ENCODE data around the gene SNAPC2. TPM values are rescaled to one million over a fixed set of nuclear protein-coding genes. Genes with fewer than 3 reads are reported as not detected.
A peak's percentile ranks its signal among the peaks of the same experiment; 100 is the strongest.
"Not testable (repeated sequence)": the region's sequence is repeated elsewhere in the genome, so short reads cannot be mapped to it uniquely, and the experiment has no call there.

Gene SNAPC2
- total RNA-seq, 1 donor from 2014 or later, result 15.2 TPM

DNA sequence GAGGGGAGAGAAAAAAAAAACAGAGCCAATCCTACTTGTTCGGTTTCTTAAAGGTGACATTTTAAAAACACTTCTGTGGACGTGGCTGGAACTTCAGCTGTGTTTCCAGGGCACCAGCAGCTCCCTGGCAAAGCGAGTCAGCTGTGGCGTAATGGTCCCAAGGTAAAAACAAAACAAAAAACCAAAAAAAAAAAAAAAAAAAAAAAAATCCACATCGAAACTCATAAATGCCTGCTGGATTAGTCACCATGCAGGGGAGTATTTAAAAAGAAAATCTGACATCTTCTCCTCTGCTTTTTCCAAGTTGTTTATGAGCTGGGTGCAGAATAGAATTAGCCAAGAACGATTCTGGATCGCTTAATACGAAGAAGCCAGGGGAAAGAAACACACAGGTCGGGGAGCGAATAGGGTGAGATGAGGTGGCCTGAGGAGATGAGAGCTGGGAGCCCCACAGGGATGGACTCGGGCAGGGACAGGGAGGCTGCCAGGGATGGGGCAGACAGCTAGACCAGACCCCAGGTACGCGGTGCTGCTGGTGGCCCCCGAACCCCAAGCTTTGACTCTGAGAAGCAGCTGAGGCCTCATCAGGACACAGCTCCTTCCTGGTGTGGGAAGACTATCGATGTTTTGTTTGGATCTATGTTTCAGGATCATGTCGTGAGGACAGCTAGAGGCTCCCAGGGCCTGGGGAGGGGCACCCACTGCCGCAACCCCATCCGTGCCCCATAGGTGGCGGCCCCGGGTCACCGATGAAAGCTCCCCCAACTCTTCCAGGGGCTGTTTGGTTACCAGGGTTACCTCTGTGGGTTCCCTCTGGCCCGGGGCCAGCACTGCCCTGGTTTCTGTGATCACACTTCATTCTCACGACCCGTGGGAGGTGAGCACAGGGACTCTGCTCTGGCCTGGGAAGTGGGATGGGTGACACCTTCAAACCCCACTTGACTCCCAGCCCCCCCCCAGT is 8.9 kb downstream of the SNAPC2 start:
- no peaks in the 10 kb centered on the region for H3K79me2 ChIP-seq (ENCODE audit: insufficient read depth, low read length)
- FAIRE-seq (no peak), DNase-seq (ENCODE audit: low read depth) (peak; percentile 76)
- Mint-ChIP-seq H3K36me3 (ENCODE audit: low read depth, unreplicated experiment) (peaks cover 7% of the 10 kb centered on the region), H3K4me3 (ENCODE audit: unreplicated experiment) (peak overlapping the region; percentile 78), H3K27me3 (ENCODE audit: low read depth, unreplicated experiment) (no peaks in the 10 kb centered on the region), H3K27ac (ENCODE audit: unreplicated experiment) (peak overlapping the region; percentile 95), H3K4me1 (ENCODE audit: low read depth, unreplicated experiment) (peaks cover 16% of the 10 kb centered on the region), H3K9me3 (ENCODE audit: unreplicated experiment) (no peaks in the 10 kb centered on the region)
- no peaks in the 10 kb centered on the region for H3K27me3 ChIP-seq (ENCODE audit: insufficient read depth, low read length)
- H3K36me3 ChIP-seq (ENCODE audit: insufficient read depth, low read length), result peaks cover 4% of the 10 kb centered on the region
- peaks cover 32% of the 10 kb centered on the region for H3K4me1 ChIP-seq (ENCODE audit: insufficient read depth, low read length)
- peaks cover 13% of the 10 kb centered on the region for H4K20me1 ChIP-seq (ENCODE audit: insufficient read depth, low read length)
- H3K9ac ChIP-seq (ENCODE audit: low read length), result peak overlapping the region; percentile 76
- TF ChIP-seq EZH2 (IDR thresholded peaks at IDR 0.05; ENCODE audit: insufficient read depth, low read length), result no peak
- TF ChIP-seq, protein P1, sequence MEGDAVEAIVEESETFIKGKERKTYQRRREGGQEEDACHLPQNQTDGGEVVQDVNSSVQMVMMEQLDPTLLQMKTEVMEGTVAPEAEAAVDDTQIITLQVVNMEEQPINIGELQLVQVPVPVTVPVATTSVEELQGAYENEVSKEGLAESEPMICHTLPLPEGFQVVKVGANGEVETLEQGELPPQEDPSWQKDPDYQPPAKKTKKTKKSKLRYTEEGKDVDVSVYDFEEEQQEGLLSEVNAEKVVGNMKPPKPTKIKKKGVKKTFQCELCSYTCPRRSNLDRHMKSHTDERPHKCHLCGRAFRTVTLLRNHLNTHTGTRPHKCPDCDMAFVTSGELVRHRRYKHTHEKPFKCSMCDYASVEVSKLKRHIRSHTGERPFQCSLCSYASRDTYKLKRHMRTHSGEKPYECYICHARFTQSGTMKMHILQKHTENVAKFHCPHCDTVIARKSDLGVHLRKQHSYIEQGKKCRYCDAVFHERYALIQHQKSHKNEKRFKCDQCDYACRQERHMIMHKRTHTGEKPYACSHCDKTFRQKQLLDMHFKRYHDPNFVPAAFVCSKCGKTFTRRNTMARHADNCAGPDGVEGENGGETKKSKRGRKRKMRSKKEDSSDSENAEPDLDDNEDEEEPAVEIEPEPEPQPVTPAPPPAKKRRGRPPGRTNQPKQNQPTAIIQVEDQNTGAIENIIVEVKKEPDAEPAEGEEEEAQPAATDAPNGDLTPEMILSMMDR (IDR thresholded peaks at IDR 0.05; ENCODE audit: insufficient read depth, low read depth, low read length), result peak; percentile 34
- no peak overlapping the region for H2AFZ ChIP-seq (ENCODE audit: low read depth, low read length)
- peak overlapping the region; percentile 23 for H3K4me3 ChIP-seq (ENCODE audit: insufficient read depth, low read depth, low read length)
- H3K9me3 ChIP-seq (ENCODE audit: insufficient read depth, low read depth, low read length), result no peaks in the 10 kb centered on the region
- H3K27ac ChIP-seq (ENCODE audit: low read depth, low read length), result peak overlapping the region; percentile 87
- peak overlapping the region; percentile 71 for H3K4me2 ChIP-seq (ENCODE audit: low read length)

DNA sequence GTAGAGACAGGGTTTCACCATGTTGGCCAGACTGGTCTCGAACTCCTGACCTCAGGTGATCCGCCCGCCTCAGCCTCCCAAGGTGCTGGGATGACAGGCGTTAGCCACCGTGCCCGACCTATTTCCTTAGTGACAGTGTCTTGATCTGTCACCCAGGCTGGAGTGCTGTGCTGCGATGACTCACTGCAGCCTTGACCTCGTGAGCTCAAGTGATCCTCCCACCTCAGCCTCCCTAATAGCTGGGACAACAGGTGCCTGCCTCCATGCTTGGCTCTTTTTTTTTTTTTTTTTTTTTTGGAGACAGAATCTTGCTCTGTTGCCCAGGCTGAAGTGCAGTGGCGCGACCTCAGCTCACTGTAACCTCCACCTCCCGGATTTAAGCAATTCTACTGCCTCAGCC is 9.9 kb downstream of the SNAPC2 start:
- not testable (repeated sequence) for H3K27ac ChIP-seq (ENCODE audit: low read depth, low read length); DNase-seq (ENCODE audit: low read depth); H3K36me3 ChIP-seq (ENCODE audit: insufficient read depth, low read length); H3K27me3 ChIP-seq (ENCODE audit: insufficient read depth, low read length); H3K9ac ChIP-seq (ENCODE audit: low read length); H3K9me3 Mint-ChIP-seq (ENCODE audit: unreplicated experiment); FAIRE-seq; H3K4me3 ChIP-seq (ENCODE audit: insufficient read depth, low read depth, low read length); H3K9me3 ChIP-seq (ENCODE audit: insufficient read depth, low read depth, low read length); H3K79me2 ChIP-seq (ENCODE audit: insufficient read depth, low read length); H3K36me3 Mint-ChIP-seq (ENCODE audit: low read depth, unreplicated experiment); H2AFZ ChIP-seq (ENCODE audit: low read depth, low read length); H3K4me2 ChIP-seq (ENCODE audit: low read length); H3K27me3 Mint-ChIP-seq (ENCODE audit: low read depth, unreplicated experiment)
- Histone ChIP-seq H3K4me1 (ENCODE audit: insufficient read depth, low read length) (peaks cover 32% of the 10 kb centered on the region), H4K20me1 (ENCODE audit: insufficient read depth, low read length) (peaks cover 13% of the 10 kb centered on the region)
- Mint-ChIP-seq H3K4me1 (ENCODE audit: low read depth, unreplicated experiment) (peaks cover 15% of the 10 kb centered on the region), H3K27ac (ENCODE audit: unreplicated experiment) (peak overlapping the region; percentile 91), H3K4me3 (ENCODE audit: unreplicated experiment) (peak overlapping the region; percentile 45)

DNA sequence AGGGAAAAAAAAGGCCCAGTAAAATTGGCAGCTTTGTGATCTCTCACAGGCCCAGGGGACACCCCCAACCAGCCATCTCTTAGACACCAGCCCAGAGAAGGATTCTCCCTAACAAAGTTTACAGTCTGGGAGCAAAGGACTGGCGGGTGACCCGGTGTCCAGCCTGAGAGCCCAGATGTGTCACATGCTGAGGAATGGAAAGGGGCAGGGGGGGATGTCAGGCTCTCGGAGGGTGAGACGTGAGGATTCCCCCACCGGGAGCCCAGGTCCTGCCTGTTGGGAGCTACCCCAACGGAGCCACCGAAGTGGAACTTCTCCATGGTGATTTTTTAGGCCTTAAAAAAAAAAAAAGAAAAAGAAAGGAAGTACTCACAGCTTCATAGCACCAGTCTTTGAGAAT is 10.6 kb downstream of the SNAPC2 start:
- peaks cover 6% of the 10 kb centered on the region for H3K36me3 ChIP-seq (ENCODE audit: insufficient read depth, low read length)
- FAIRE-seq, result no peak
- no peak overlapping the region for H3K27ac Mint-ChIP-seq (ENCODE audit: unreplicated experiment)

More for the DNA sequence above, 10.6 kb downstream of the SNAPC2 start:
- Histone ChIP-seq H3K27me3 (ENCODE audit: insufficient read depth, low read length) (no peaks in the 10 kb centered on the region), H3K27ac (ENCODE audit: low read depth, low read length) (no peak overlapping the region), H3K79me2 (ENCODE audit: insufficient read depth, low read length) (no peaks in the 10 kb centered on the region), H3K4me2 (ENCODE audit: low read length) (no peak overlapping the region), H3K9me3 (ENCODE audit: insufficient read depth, low read depth, low read length) (no peaks in the 10 kb centered on the region), H3K4me3 (ENCODE audit: insufficient read depth, low read depth, low read length) (no peak overlapping the region), H3K9ac (ENCODE audit: low read length) (no peak overlapping the region), H3K4me1 (ENCODE audit: insufficient read depth, low read length) (peaks cover 32% of the 10 kb centered on the region), H4K20me1 (ENCODE audit: insufficient read depth, low read length) (peaks cover 13% of the 10 kb centered on the region), H2AFZ (ENCODE audit: low read depth, low read length) (no peak overlapping the region)
- no peak for DNase-seq (ENCODE audit: low read depth)
- Mint-ChIP-seq H3K4me1 (ENCODE audit: low read depth, unreplicated experiment) (peaks cover 15% of the 10 kb centered on the region), H3K27me3 (ENCODE audit: low read depth, unreplicated experiment) (no peaks in the 10 kb centered on the region), H3K4me3 (ENCODE audit: unreplicated experiment) (no peak overlapping the region), H3K36me3 (ENCODE audit: low read depth, unreplicated experiment) (peaks cover 9% of the 10 kb centered on the region), H3K9me3 (ENCODE audit: unreplicated experiment) (no peaks in the 10 kb centered on the region)
- no peak for TF ChIP-seq EZH2 (IDR thresholded peaks at IDR 0.05; ENCODE audit: insufficient read depth, low read length)
- TF ChIP-seq, protein P1 (IDR thresholded peaks at IDR 0.05; ENCODE audit: insufficient read depth, low read depth, low read length), result no peak

Data from astrocyte (in vitro differentiated cells and primary cell).